GM21529 (cell line): ENCODE data around the gene PLCZ1.
"Not testable (repeated sequence)": the region's sequence is repeated elsewhere in the genome, so short reads cannot be mapped to it uniquely, and the experiment has no call there.

Source experiments
- ATAC-seq: cut with Tn5 transposase; IDR thresholded peaks from one replicate; pipeline ENCODE4 v1.9.1; 2021; ENCODE audit not compliant: unreplicated experiment

PLCZ1 gene

DNA sequence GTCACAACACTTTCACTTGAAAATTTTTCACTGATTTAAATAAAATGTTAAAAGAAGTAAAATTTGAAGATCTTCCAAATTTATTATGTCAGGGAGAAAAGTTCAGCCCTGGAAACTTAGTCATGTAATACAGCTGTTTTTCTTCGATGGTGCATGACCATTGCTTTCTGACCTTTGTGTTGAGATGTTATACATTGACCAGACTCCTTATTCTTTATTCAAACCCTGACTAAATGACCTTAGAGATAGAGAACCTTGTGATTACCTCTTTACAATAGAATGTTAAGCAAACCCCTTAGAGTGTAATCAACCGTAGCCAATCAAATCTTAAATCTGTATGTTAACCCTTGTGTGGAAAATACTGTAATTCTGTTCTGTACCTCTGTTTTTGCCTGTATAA lies 34.5 kb downstream of the PLCZ1 start:
- ATAC-seq = no peak

DNA sequence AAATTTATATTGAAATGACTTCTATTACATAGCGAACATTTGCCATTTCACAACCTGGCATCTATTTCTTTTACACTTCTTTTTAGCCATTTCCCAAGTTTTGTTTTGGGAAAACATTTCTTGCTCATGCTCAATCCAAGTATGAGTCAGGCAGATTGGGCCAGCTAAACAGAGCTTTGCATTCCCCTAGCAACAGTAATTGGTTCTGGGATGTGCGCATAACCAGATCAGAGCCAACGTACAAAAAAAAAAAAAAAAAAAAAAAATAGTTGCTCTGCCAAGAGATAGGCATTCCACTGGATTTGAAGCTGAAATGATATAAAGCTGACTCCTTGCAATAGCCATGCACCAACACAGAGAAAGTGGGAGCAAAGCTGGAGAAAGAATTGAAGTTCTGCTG lies 37.5 kb downstream of the PLCZ1 start:
- no peak for ATAC-seq

DNA sequence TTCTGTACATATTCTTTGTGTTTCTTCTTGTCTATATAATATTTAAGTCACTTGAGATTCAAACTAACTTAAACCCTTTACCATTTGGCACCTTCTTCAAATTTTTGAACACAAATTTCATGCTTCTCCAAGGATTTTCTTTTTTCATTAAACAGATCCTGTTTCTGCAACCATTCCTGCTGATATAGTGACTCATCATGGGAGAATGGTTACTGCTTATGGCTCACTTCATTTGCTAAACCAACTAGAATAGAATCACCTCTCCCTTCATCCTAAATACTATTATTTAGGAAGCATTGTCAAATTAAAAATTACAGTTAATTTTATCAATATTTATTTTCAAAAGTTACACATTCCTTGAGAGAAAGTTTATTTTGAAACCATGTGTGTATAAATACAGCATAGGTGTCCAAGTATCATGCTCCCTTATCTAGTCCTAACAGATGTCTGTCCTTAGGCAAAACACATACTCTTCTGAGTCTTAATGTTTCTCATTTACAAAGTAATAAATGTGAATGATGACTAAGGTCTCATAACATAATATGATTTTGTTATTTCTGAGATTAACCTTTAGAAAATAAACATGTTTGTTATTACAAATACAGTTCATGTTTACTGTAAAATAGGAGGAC lies 40.7 kb downstream of the PLCZ1 start:
- ATAC-seq = no peak

DNA sequence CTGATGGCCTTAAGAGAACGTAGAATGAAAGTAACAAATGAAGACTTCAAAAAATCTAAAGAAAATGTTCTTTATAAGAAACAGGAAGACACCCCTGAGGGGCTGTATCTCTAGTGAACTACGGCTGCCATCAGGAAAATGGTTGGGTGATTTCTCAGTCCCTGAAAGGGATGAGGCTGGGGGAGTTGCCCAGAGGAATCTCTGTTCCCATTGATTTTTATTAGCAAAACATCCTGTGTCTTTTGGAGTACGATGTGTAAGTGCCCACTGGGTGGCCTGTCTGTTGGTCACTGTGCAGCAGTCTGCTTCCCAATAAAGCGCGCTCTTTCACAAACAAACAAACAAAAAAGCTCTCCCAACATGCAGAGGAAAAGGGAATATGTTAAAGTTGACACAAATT lies 43.8 kb downstream of the PLCZ1 start:
- not testable (repeated sequence) for ATAC-seq

DNA sequence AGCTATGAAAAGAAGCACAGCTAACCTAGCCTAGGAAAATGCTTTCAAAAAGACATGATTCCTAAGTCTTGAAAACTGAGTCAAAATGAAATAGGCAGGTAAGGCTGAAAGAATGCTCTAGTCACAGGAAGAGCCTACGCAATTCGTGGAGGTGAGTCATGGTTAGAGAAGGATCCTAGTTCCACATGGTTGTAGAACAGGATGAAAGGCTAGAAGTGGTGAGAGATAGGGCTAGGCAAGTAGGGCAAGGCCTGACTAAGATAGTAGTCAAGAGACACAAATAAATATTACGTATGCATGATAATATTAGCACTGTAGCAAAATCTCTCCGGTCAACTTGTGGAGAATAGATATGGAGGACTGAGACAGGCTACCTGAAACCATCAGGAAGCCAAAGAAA lies 47.2 kb downstream of the PLCZ1 start:
- no peak for ATAC-seq

DNA sequence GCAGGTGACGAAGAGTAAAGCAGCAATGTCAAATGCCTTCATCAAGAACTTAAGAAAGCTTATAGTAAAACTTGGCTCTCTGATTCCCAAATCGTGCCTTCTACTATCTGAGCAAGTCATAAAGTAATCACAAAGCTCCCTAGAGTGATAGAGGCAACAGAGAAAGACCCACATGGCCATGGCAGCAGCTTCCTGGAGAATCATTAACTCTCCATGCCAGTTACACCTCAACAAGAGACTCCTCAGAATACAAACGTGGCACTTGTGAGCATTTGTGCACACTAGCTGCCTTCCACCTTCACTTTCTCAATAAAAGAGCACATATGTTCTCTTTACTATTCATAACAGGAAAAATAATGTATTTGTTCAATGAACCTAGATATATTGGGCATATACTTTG lies 48.0 kb downstream of the PLCZ1 start:
- no peak for ATAC-seq

DNA sequence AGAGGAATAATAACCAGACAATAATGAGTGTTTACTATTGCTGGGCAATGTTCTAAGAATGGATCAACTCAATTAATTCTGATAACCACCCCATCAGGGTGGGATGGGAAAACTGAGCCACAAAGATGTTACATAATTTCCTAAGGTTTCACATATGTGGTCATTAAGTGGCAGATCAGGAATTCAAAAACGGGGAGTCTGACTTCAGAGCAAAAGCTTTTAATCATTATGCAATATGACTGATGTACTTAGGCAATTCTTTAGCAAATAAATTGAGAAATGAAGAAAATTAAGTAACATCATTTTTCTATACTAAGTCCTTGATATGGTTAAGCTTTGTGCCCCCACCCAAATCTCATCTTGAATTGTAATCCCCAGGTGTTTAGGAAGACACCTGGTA lies 53.4 kb downstream of the PLCZ1 start:
- no peak for ATAC-seq

DNA sequence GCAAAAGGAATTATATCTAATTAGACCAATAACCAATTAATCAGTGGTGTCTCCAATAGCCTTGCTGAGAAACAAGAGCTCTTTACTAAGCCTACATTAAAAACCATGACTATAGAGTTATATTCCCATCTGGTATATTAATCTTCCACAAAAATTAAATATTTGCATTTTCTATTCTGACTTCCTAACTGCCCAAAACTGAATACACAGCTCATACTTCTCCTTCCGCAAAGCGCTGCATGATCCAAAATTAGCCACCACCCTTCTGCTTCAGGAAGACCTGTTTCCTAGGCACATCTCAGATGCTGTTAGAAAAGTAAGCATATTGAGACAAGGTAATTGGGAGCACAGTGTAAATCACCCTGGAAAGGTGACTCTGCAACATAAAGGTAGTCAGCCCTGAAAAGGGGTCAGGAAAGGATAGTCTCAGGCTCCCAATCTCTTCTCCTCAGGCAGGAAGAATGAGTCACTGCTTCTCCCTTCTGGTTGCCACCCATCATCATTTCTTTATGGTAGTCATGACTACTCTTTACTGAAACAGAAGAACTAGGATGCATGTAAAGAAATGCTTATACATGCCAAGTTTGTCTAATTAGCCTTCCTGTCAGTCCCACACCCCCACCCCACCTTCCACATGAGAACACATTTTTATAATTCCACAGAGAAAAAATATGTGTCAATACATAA lies 54.3 kb downstream of the PLCZ1 start:
- ATAC-seq = no peak

DNA sequence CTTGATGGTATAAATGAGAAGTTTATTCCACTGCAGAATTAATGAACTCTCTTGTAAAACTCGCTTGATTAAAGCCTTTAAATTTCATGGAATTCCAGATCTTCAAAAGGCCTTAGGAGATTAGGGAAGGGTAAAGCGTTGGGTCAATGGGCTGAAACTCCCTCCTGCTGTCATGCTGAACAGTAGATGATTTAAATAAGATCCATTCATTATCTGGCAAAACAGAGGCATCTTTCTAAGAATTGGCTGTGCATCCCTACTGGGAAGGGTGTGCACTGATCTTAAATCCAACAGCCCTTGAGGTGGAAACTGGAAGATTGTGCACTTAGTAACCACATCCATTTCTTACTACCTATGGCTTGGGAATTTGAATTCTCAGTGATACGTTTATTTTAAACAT lies 56.0 kb downstream of the PLCZ1 start:
- ATAC-seq = no peak

DNA sequence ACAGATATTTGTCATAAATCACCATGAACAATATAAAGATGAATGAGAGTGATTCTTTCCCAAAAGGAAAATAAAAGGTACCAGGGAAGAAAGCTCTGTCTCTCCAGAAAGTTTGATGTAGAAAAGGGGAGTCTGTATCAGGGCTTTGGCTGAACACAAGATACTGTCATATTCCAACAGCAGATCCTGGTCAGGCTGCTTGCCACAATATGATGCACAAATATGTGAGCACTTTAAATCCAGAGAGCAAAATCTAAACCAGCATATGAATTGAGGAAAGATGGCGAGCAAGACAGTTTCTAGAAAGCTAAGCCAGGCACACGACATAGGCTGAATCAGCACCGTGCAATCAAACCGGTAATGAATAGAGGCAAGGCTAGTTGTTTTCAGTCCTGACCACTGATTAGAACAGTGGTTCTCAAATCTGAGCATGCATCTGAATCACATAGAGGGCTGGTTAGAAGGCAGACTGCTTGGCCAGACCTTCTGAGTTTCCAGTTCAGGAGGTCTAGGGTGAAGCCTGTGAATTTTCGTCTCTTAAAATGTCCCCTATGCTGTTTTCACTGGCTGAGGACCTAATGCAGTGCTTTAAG lies 60.7 kb downstream of the PLCZ1 start:
- no peak for ATAC-seq

DNA sequence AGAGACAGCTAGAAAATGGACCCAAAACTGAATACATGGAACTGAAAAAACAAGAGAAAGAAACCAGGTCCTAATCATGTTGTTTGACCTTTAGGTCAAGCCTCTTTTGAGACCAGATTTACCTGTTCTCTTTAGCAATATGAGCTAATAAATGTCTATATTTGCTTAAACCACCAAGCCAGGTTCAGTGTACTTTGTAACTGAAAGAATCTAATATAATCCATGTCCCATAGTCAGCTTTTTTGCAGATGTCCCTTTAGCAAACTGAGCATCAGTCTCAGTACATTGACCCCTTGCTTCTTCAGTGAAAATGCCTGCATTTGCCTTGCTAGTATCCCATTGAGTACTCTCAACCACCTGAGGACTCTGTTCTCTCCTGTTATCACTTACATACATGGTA lies 61.7 kb downstream of the PLCZ1 start:
- ATAC-seq = no peak

DNA sequence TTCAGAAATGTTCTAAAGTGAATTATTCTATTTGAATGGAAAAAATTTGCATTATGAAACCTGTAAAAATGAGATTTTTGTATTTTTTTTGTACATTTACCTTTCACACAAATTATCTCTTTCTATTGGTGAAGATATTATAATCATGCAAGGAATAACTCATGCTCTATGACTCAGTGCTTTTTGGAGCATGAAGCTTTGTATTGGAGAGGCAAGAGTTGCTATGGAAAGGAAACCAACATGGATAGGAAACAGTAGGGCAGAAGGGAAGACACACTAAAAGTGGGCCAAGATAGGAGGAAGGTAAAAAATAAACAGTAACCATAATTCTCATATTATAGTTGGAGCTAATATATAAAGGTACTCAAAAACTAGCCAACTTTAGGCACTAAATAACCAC lies 79.0 kb downstream of the PLCZ1 start:
- no peak for ATAC-seq

DNA sequence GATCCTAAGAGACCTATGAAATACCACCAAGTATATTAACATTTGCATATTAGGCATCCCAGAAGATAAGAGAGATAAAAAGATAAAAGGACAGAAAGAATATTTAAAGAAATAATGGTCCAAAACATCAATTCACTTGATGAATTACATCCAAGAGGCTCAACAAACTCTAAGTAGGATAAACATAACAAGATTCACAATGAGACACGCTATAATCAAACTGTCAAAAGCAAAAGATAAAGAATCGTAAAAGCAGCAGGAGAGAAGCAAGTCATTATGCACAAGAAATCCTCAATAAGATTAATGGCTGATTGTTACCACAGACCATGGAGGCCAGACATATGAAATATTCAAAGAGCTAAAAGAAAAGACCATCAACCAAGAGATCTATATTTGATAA lies 79.6 kb downstream of the PLCZ1 start:
- ATAC-seq = no peak

DNA sequence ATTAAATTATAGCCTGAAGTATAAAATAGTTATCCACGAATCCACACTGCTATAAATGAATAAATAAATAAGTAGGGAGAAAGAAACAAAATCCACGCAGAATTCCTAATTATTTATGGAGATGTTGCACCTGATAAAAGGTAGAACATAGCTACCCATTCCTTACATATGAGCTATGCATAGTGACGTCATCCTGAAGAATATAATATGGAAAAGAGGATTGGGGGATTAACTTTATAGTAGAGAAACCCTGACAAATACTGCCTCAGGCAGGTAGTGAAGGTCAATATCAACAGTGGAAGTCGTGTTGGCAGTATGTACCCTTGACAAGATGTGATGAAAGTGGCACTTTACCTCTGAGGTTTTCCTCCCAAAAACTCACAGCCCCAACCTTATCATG lies 82.5 kb downstream of the PLCZ1 start:
- ATAC-seq = no peak

DNA sequence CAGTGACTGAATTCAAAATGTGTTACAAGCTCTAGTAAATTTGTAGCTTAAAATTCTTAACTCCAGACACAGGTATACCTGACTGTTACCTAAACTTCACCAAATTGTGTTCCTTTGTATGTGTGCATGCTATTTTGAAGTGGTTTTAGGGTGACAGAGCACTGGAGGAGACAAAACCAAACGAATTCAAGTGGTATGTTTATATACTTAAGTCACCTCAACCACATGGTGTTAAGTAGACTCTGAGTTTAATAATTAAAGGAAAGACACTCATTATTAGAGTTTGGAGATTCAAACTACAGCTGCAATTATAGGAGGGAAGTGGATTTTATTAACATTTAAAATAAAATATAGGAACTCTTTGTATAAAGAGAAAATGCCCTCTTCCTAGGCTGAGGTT lies 84.3 kb downstream of the PLCZ1 start:
- ATAC-seq = no peak

DNA sequence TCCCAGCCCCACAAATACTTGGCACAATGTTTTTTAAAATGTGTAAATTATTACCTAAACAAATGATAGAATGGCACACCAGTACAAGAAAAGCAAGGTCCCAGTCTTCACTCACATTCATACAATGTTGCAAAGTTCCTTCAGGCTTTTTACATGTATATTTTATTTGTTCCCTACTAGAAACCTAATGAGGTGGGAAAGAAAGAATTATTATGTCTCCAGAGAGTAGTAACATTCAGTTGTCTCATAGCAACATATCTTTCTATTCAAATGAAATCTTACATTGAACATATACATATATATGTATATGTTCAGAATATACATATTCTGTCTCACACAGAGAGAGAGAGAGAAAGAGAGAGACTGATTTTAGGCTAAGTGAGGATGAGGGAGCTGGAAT lies 85.2 kb downstream of the PLCZ1 start:
- ATAC-seq = no peak

DNA sequence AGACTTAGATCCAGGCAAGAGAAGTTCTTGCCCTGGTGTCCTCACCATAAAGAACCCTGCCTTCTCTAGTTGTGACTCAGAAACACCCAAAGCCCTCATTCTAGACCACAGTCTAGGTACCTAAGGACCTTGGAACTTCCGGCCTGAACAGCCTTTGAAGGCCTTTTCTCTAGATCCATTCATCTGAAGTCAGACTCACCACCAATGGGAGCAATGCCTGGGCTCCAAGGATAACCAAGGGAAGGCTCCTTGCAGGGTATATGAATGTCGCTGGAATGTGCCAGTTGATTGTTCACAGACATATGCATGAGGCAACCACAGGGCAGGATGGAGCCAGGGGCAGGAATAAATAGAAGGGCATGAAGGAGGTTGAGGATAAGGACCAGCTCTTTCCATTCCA lies 86.3 kb downstream of the PLCZ1 start:
- no peak for ATAC-seq

DNA sequence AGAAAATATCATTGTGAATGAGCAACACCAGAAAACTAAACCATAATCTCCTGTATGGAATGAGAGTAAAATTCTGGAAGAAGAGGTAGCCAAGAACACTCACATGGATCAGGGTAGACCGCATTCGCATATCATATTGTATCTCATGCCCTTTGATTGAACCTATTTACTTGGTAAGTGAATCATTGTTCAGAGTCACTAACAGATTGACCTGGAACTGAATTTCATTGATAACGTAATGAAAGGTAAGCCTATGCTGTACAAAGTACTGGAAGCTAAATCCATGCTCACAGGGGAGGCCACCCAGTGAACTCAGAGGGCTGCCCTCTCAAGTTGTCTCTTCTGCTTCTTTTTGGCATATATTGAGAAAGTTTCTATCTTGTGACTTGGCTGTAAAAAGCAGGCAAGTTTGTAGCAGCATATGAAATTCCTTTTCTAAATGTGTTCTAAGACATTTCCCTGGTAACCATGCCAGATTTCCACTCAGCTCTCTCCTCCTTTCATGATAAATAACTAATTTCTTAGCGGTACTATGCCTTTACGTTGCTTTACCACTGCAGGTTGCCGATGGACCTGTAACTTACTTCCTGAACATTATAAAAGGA lies 91.4 kb downstream of the PLCZ1 start:
- ATAC-seq = no peak

DNA sequence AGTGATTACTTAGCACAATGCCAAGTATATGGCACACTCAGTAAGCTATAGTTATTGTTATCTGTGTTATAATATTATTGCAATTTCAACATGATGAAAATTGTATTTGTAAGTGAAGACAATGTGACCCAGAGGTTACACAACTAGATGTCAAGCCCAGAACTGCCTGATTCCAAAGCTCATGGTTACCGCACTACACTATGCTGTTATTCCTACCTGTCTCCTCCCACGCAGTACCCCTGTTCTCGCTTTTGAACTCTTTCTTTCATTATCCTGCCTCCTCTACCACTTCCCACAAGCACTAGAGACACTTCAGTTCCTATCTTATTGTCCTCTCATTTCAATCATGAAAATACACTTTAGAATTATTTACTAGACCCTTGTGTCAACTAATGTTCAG lies 93.2 kb downstream of the PLCZ1 start:
- ATAC-seq = no peak

DNA sequence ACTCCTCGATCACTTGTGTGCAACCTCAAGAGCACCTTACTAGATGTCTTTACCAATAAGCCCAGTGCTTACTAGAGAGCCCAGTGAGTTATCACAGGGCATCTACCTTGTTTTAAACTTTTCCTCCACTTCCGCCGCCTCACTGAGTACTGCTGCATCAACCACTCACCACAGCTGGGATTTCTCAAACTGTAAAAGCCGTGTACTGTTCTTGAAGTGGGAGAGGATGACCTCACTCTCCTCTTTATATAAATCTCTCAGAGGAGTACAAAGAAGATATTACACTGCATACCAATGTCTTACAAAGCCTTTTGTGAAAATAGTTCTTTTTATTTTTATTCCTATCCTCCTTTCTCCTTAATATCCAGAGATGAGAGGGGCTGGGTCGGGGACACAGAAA lies 94.1 kb downstream of the PLCZ1 start:
- no peak for ATAC-seq

DNA sequence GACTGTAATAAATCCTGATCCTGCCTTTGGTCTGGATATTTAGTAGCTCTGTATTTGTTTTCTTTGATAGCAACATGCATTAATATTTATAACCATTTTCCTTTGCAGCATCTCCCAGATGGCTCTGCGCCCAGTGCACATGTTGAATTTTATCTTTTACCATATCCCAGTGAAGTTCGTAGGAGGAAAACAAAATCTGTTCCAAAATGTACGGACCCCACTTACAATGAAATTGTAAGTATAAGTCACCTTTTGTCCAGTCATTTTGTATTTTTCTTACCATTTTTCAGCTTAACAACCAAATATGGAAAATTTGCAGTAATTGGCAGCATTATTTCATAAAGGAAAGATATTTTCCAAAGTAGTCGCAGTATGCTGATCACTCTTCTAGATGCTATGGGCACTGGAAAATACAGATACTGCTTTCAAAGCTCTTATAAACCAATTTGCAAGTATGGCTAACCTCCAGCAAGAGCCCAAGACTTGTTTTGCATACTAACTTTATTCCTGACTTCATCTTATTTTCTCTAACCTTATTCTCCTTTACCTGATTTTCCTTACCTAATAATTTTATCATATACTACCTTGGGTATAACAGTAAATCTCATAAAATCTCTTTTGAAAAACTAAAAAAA lies 97.4 kb downstream of the PLCZ1 start:
- ATAC-seq = no peak

DNA sequence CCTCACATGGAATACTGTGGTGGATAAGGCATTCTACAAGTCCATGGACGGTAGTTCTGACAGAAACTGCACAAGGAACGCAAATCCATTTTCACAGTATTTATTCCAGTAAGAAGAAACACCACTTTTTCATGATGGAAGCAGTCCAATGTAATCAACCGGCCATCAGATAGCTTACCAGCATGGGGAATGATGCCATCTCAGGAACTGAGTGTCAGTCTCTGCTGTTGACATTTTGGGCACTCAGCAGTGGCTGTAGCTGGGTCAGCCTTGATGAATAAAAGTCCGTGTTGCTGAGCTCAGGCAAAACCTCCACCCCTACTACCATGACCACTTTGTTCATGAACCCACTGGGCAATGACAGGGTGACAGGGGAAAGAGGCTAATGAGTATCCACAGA lies 103.4 kb downstream of the PLCZ1 start:
- ATAC-seq = no peak
